Nephron (organoid): ENCODE results near the gene MAP3K5.

Source experiments
- H3K27ac Mint-ChIP-seq, 3 experiments: 2 replicates each; pipeline ENCODE4 v1.8.0; 2020; ENCODE audit warnings: mixed read lengths in 3 of 3, mild to moderate bottlenecking in 2 of 3, moderate library complexity in 1 of 3
- H3K27me3 Mint-ChIP-seq: 2 replicates; pipeline ENCODE4 v1.8.0; 2021; ENCODE audit warnings: low read depth, mild to moderate bottlenecking, moderate library complexity, mixed read lengths
- H3K36me3 Mint-ChIP-seq: 2 replicates; pipeline ENCODE4 v1.8.0; 2020; ENCODE audit warnings: low read depth, mixed read lengths
- H3K4me1 Mint-ChIP-seq: 2 replicates; pipeline ENCODE4 v1.8.0; 2020; ENCODE audit warnings: mixed read lengths
- H3K4me3 Mint-ChIP-seq, 3 experiments: 2 replicates each; pipeline ENCODE4 v1.8.0; 2020; ENCODE audit warnings: mild to moderate bottlenecking in 3 of 3, mixed read lengths in 3 of 3, moderate library complexity in 2 of 3
- H3K9me3 Mint-ChIP-seq: 2 replicates; pipeline ENCODE4 v1.8.0; 2020; ENCODE audit warnings: mixed read lengths
- TF ChIP-seq, protein P1 (sequence below), 3 experiments: fragments of 200-600 bp; sonication (generic); IDR thresholded peaks; one replicate each; pipeline ENCODE4 v1.5.0; 2021; ENCODE audit warnings: antibody characterized with exemption in 3 of 3; ENCODE audit not compliant: unreplicated experiment in 3 of 3

MAP3K5 gene

DNA sequence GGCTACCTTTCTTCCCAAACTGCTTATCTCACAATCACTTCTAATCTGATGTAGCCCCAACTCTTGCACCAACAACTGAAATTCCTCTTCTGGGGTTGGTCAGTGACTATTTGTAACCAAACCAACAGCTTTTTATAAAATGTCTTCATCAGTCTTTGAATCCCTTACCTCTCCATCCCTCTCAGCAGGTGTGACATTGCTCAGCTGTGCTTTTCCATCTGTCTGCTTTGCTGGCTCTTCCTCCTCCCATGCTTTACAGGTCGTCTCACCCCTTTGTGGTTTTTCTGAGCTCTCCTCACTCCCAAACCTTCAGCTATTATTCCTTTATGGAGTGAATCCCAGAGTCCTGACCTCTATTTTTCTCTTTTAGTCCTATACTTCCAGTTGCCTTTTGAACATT is 248.0 kb downstream of the MAP3K5 start:
- peak overlapping the region in 1 of 3 experiments; percentile 18 for H3K27ac Mint-ChIP-seq
- TF ChIP-seq, protein P1, sequence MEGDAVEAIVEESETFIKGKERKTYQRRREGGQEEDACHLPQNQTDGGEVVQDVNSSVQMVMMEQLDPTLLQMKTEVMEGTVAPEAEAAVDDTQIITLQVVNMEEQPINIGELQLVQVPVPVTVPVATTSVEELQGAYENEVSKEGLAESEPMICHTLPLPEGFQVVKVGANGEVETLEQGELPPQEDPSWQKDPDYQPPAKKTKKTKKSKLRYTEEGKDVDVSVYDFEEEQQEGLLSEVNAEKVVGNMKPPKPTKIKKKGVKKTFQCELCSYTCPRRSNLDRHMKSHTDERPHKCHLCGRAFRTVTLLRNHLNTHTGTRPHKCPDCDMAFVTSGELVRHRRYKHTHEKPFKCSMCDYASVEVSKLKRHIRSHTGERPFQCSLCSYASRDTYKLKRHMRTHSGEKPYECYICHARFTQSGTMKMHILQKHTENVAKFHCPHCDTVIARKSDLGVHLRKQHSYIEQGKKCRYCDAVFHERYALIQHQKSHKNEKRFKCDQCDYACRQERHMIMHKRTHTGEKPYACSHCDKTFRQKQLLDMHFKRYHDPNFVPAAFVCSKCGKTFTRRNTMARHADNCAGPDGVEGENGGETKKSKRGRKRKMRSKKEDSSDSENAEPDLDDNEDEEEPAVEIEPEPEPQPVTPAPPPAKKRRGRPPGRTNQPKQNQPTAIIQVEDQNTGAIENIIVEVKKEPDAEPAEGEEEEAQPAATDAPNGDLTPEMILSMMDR (IDR thresholded peaks at IDR 0.05; ENCODE audit: unreplicated experiment in 3 of 3), result no peak
- H3K4me1 Mint-ChIP-seq, result peaks cover 9% of the 10 kb centered on the region
- no peaks in the 10 kb centered on the region for H3K9me3 Mint-ChIP-seq
- no peak overlapping the region for H3K4me3 Mint-ChIP-seq
- peaks cover 46% of the 10 kb centered on the region for H3K27me3 Mint-ChIP-seq
- no peaks in the 10 kb centered on the region for H3K36me3 Mint-ChIP-seq

- Mint-ChIP-seq H3K27ac (no peak overlapping the region), H3K27me3 (peaks cover 17% of the 10 kb centered on the region), H3K36me3 (no peaks in the 10 kb centered on the region), H3K4me3 (no peak overlapping the region), H3K9me3 (no peaks in the 10 kb centered on the region), H3K4me1 (peaks cover 5% of the 10 kb centered on the region)
- TF ChIP-seq, protein P1 (IDR thresholded peaks at IDR 0.05; ENCODE audit: unreplicated experiment in 3 of 3), result no peak
These were observed 250.9 kb downstream of the MAP3K5 start for GRCh38 chr6:136541395-136541794.

DNA sequence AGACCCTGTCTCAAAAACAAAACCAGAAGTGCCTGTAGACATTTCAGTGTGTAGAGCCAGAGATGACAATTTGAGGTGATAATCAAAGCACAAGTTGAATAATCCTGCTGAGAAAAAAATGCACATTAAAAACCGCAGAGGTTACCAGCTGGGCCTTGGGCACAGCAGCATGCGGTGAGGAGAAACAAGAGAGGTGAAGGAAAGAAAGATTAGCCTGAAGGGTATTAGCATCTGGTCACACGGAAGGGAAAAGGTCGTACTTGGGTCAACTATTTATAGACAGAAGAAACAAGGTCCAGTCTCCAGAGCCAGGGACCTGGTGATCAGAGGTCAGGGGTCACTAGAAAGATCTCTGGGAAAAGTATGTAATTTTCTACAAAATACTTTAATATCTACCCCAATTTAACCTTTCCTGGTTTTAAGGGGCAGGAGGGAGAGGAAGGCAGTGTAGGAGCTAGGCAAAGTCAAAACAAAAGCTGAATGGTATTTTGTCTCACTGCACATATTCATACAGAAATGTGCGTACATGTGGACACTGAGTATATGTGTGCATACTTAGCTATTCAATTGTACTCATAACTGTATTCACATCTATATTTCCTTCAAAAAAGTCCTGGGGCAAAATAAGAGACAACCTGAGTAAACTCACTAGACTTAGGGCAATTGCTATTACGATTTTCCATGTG is 252.2 kb downstream of the MAP3K5 start:
- no peak overlapping the region for H3K4me3 Mint-ChIP-seq
- H3K9me3 Mint-ChIP-seq, result peaks cover 2% of the 10 kb centered on the region
- peaks cover 5% of the 10 kb centered on the region for H3K4me1 Mint-ChIP-seq
- TF ChIP-seq, protein P1 (IDR thresholded peaks at IDR 0.05; ENCODE audit: unreplicated experiment in 3 of 3), result no peak
- no peaks in the 10 kb centered on the region for H3K36me3 Mint-ChIP-seq
- H3K27me3 Mint-ChIP-seq, result peaks cover 13% of the 10 kb centered on the region
- peak overlapping the region in 1 of 3 experiments; percentile 49 for H3K27ac Mint-ChIP-seq

GRCh38 chr6:136538836-136539235 is 253.4 kb downstream of the MAP3K5 start:
- Mint-ChIP-seq H3K4me3 (no peak overlapping the region), H3K9me3 (peaks cover 2% of the 10 kb centered on the region), H3K27ac (no peak overlapping the region), H3K27me3 (no peaks in the 10 kb centered on the region), H3K36me3 (no peaks in the 10 kb centered on the region), H3K4me1 (peaks cover 5% of the 10 kb centered on the region)
- TF ChIP-seq, protein P1 (IDR thresholded peaks at IDR 0.05; ENCODE audit: unreplicated experiment in 3 of 3), result no peak

DNA sequence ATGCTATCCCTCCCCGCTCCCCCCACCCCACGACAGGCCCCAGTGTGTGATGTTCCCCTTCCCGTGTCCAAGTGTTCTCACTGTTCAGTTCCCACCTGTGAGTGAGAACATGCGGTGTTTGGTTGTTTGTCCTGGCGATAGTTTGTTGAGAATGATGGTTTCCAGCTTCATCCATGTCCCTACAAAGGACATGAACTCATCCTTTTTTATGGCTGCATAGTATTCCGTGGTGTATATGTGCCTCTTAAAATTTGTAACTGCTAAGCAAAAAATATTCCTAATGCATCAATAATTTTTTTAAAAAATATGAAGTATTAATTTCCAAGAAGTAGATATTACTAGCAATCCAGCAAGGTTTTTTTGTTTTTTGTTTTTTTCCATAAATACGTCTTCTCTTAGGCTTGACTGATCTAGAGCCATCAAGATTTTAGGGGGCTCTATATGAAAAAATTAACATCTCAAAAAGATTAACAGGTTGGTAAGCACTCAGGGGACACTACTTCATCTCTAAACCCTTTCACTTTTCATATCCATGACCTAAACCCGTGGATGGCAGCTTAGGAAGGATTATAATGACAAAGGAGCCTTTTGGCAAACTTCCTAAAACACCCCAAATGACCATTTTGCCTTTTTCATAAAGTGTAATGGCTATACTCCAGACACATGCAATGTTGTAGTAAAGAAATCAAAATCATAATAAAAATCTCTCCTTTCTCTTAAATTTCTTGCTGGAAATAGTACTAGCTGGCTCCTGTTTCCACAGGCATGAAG is 256.2 kb downstream of the MAP3K5 start:
- Mint-ChIP-seq H3K27me3 (peaks cover 10% of the 10 kb centered on the region), H3K9me3 (peaks cover 2% of the 10 kb centered on the region), H3K4me1 (peaks cover 5% of the 10 kb centered on the region), H3K27ac (no peak overlapping the region), H3K36me3 (no peaks in the 10 kb centered on the region), H3K4me3 (no peak overlapping the region)
- TF ChIP-seq, protein P1 (IDR thresholded peaks at IDR 0.05; ENCODE audit: unreplicated experiment in 3 of 3), result no peak
